COLO668 (cell line): ENCODE results near the gene FN1.

Experiments used
- DNase-seq: peaks from one replicate; lab custom pipeline; 2025; ENCODE audit not compliant: unreplicated experiment; lab: John Stamatoyannopoulos, UW

FN1 gene

DNA sequence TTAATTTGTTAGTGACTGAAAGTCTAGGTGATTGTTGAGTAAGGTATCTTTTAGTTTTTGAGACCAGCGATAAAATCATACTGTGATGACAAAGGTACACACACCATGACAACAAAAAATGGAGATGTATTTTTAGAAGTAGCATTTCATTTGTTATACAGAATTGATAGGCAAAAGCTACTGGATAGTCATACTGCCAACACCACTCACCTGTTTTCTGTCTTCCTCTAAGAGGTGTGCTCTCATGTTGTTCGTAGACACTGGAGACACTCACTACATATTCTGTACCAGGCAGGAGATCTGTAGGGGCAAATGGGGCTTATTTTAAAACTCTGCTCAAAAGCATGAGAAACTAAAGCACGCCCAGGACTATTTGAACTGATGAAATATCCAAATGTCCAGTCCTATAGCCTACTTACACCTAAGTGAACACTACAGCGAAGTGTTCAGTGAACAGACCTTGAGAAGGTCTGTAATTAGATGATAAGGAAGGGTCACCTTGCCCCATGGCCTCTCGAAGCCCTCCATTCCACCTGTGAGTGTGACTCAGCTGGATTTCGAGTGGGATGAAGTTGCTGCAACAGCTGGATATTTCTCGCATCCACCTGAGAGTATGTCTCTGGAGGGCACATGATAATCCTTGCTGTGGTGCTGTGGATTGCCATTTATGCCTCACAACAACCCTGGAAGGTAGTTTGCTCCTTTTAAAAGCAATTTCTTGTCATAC lies 47.7 kb downstream of the FN1 start:
- DNase-seq: no peak

DNA sequence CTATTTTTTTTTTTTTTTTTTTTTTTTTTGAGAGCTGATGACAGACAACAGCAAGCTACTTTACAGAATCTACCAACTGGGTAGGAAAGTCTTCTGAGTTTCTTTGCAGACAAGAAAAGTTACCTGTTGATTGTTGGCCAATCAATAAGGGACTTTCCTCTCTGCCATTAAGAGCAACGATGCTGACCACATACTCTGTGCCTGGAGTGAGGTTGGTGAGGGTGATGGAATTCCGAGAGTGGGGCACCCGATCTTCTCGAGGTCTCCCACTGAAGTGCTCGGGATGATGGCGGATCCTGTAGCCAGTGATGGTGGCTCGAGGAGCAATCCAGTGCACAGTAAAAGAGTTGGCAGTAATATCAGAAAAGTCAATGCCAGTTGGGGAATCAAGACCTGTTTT lies 49.3 kb downstream of the FN1 start:
- no peak for DNase-seq

DNA sequence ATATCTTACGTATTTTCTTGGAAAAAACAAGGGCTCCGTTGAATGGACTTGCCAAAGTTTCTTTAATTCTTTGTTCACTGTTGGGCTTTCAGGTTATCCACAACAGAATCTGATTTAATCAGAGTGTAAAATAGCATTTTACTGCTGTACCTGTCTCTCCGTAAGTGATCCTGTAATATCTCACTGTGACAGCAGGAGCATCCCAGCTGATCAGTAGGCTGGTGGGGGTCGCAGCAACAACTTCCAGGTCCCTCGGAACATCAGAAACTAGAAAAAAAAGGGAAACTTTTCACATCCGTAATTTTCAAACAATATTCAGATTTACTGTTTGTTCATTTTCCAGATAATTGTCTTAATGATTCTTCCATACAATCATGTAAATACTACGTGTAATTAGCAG lies 51.2 kb downstream of the FN1 start:
- no peak for DNase-seq

DNA sequence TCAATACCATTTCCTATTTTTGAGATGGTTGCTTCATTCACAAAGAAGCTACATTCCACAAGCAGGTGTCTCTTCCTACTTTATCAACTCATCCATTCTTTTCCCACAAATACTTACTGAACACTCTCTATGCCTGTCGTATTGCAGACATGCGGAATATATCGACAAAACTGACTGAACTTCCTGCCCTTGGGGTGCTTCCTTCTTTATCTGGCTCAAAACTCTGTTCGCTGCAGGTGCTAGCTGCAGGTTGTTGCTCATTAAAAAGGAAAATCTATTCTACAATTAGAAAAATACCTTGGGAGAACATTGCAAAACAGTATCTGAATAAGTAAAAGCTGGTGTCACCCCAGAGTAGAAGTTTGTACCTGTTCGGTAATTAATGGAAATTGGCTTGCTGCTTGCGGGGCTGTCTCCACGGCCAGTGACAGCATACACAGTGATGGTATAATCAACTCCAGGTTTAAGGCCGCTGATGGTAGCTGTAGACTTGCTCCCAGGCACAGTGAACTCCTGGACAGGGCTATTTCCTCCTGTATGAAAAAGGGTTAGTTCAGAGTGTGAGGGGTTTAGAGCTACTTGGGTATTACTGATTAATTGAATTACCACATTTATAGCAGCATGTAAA lies 52.1 kb downstream of the FN1 start:
- no peak for DNase-seq

DNA sequence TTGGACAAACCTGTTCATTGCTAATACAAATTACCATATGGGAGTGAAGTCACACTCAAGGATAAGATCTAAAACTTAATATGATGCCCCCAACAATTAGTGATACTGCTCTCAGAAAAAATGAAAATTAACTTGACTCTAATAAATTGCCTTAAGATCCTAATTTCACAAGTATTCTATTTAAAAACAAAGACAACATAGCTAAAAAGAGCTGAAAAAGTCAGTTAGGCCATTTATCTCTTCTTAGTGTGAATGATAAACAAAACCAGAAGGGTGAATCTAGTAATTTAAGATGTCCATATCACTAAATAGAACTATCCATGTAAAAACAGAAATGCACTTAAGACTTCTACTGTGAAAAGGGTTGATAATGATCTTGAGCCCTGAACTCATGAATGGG lies 53.4 kb downstream of the FN1 start:
- DNase-seq: no peak

DNA sequence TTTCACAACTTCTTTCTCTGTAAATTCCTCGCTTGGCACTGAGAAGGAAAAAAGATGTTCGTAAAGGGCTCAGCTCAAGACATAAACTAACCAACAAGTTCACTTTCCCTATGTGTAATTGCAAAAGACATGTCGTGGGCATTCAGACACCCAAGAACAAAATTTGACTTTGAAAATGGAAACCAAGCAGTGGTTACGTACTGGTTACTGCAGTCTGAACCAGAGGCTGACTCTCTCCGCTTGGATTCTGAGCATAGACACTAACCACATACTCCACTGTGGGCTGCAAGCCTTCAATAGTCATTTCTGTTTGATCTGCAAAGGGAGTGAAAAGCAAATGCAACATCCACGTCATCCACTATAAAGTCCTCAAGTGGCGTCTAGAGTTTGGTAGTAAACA lies 53.9 kb downstream of the FN1 start:
- no peak for DNase-seq

DNA sequence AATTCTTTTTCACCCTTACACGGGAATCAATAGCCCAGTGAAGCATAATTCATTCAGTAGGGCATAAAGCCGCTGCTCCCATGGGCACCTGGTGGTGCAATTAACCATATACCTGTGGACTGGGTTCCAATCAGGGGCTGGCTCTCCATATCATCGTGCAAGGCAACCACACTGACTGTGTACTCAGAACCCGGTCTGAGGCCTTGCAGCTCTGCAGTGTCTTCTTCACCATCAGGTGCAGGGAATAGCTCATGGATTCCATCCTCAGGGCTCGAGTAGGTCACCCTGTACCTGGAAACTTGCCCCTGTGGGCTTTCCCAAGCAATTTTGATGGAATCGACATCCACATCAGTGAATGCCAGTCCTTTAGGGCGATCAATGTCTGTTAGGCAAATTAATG lies 55.2 kb downstream of the FN1 start:
- no peak for DNase-seq

DNA sequence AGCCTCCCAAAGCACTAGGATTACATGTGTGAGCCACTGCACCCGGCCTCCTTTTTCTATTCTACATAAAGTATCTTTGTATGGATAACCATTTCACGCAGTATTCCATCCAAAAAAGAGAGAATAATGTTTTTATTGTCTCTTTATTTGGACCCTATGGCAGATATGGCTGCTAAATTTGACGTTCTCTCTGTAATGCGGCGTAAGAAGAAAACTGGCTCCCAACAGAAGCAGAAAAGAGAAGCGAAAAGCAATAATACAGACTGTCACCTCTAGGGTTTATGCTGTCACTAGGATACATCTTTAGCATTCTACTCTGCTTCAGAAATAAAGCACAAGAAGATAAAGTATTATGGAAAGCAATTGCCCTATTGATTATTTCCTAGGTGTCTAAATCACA lies 55.9 kb downstream of the FN1 start:
- DNase-seq: no peak

DNA sequence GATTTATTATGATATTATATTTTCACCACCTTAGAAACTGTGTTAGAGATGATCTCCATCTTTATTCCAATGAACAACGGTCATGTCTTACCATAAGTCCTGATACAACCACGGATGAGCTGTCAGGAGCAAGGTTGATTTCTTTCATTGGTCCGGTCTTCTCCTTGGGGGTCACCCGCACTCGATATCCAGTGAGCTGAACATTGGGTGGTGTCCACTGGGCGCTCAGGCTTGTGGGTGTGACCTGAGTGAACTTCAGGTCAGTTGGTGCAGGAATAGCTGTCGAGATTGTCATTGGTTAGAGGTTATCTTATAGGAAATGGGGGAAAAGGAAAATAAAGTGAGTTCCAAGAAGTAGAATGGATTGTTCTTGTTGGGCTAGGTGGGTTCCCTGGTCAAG lies 56.8 kb downstream of the FN1 start:
- DNase-seq: no peak

DNA sequence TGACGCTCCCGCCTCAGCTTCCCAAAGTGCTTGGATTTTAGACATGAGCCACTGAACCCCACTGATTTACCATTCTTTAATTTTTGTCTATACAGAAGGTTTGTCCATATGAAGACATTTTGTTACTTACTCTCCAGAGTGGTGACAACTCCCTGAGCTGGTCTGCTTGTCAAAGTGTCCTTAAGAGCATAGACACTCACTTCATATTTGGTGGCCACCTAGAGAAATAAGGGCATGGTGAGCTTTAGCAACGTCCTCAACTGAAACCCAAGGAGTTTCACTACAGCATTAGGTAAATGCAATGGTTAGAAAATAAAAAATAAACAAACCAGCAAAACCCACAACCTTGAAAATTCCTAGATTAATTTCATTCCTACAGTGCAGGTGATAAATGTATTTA lies 57.8 kb downstream of the FN1 start:
- DNase-seq: no peak

DNA sequence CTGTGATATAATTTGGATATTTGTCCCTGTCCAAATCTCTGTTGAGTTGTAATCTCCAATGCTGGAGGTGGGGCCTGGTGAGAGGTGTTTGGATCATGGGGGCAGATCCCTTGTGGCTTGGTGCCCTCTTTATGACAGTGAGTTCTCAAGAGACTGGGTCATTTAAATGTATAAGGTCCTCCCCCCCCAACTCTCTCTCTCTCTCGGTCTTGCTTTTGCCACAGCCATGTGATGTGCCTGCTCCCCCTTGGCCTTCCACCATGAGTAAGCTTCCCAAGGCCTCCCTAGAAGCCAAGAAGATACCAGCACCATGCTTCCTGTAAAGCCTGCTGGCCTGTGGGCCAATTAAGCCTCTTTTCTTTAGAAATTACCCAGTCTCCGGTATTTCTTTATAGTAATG lies 58.6 kb downstream of the FN1 start:
- no peak for DNase-seq

DNA sequence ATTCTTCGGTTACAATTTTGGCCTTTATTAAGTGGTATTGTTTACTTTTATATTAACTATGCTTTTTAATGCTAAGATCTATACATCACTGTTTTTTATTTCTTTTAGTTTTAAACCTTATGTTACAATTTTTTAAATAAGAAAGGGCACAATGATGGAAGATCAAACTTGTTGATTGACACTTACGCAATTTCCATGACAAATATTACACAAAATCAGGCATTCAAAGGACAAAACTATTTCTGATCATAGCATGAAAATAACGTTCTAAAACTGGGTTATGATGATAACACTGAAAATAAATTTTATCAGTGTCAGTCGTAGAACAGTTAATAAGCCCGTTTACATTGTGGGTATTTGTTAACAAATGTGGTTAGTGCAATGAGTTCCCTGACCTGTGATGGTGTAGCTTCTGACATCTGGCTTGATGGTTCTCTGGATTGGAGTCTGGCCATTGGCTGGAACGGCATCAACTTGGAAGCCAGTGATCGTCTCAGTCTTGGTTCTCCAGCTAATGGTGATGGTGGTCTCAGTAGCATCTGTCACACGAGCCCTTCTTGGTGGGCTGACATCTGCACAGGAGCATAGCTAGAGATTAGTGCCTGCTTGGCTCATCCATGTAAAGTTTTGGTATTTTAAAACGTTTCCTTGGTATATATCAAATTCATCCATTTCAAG lies 59.6 kb downstream of the FN1 start:
- DNase-seq: no peak

DNA sequence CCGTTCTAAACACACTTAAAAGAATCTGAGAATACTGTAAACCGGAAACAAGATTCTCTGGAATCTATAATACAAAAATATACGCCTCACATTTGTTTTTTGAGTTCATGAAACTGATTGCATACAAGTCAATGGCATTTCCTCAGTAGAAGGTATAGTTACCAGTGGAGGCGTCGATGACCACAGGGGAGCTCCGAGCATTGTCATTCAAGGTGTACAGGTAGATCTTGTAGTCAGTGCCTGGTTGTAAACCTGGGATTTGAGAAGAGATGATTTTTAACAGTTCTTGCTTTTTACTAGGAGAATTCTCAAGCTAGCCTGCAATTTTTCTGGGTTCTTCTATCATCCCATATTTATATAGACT lies 60.4 kb downstream of the FN1 start:
- DNase-seq: no peak

DNA sequence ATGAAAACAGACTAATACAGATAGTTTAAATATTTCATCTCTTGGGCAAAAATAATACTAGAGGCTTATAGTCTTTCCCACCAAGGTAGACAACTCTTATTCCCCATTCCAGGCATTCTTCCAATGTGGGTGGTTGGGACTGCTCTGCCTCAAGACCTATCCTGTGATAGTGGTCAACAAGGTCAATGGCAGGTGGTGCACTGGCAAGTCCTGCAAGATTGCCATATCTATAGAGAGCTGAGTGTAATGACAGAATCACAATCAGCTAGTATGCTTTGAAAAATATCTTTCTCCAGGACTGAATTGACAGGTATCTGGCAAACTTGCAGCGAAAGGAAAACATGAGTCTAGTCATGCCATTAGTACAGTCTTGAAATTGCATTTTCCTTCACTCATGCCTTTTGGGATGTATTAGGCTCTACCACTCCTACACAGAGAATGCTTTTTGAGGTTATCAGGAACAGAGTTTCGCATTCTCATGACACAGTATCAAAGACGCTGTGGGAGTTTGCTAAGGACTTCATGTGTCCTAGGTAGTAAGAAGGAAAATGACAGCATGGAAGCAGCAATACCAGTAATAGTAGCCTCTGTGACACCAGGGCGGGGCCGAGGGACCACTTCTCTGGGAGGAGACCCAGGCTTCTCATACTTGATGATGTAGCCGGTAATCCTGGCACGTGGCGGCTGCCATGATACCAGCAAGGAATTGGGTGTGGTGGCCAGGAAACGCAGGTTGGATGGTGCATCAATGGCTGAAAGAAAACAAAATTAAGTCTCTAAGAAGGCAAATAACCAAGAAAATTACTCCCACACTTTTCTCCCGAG lies 61.0 kb downstream of the FN1 start:
- DNase-seq: no peak

DNA sequence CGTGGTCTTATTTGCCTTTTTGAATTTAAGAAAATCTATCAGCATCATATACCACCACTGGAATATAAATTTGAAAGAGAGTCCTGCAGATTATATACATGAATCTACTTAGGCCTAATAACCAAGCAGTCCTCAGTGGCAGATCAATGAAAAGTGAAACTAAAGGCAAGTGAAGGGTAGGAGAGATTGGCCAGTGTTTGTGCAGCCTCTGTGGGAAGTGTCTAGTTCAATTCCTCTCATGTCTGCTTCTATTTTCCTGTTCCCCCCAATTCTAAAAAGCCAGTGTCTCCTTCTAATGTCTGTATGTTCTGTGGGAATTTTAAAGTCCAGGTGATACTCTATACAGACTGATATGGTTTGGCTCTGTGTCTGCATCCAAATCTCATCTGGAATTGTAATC lies 61.9 kb downstream of the FN1 start:
- no peak for DNase-seq

DNA sequence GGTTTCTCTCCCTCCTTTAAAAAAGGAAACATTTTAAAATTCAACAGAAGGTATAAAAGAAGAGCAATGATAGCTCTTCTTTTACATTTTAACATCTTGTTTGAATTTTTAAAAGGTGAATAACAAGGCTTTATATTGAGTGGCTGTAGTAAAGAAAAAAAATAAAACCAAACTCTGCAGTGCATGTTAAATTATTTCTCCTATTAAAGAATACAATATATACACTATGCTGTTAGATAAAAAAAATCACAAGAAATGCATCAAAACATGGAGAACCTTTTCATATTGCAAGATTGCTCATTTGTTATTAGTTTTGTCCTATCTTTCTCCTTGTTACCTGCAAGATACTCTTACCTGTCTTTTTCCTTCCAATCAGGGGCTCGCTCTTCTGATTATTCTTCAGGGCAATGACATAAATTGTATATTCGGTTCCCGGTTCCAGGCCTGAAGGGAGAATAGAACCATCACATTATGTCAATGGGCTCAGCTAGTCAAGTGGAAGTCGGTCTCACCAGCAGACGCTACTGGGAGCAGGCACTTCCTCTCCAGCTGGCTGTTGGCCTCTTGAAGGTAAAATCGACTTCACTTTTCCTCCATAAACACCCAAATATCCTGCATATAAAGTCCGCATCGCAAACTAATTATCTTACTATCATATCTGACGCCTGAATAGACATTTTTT lies 62.8 kb downstream of the FN1 start:
- no peak for DNase-seq

DNA sequence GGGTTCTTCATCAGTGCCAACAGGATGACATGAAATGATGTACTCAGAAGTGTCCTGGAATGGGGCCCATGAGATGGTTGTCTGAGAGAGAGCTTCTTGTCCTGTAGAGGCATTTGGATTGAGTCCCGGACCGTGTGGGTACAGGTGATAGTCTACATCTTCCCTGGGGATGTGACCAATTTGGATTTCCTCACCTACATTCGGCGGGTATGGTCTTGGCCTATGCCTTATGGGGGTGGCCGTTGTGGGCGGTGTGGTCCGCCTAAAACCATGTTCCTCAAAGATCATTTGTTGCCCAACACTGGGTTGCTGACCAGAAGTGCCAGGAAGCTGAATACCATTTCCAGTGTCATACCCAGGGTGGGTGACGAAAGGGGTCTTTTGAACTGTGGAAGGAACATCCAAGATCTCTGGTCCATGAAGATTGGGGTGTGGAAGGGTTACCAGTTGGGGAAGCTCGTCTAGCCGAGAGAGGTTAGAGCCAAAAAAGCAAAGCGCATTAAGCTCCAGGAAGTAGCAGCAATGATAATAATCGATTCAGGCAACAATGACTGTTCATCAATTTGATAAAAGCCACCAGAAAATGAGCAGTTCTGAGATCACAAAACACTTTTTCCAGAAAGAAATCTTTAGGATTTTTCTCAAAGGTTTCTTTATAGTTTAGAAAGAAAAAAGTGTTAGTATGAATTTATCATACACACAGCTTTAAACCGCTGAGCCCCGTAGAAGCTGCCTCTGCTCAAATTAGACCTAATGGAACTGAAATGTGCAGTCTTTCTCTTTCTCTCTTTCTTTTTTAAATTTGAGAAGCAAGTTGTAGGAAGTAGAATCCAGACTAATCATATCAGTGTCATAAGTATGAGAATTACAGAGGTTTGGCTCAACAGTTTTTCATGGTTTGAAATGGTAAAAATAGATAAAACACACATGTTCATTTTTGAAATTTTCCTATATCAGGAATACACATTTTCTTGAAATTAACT lies 63.7 kb downstream of the FN1 start:
- no peak for DNase-seq

DNA sequence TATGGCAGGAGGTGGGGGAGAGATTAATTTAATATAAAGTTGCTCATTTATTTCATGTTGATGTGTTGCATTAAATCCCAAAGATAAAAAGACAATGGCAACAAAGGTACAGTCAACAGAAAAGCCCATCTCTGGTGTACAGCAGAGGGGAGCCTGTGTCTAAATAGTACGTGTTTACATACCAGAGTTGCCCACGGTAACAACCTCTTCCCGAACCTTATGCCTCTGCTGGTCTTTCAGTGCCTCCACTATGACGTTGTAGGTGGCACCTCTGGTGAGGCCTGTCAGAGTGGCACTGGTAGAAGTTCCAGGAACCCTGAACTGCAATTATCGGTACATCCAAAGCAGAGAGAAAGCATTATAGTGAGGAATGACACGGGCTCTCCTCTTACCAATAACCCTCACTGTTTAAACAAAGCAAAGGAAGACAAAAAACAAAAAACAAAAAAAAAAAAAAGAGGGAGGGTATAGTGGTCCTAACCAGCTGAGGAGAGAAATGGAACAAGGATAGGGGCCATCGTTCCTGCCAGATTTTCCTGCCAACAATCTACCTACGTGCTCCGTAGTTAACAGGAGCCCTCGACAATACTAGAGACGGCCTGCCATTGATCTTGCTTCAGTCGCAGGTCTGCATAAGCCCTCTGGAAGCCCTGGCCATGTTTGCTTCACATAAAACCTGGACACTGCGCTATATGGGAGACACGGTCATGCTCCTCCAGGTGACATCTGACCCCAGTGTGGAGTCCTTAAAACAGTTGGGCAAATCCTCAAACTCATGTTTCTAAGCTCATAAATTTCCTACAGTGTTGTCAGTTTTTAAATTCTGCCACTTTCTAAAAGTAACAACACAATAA lies 65.5 kb downstream of the FN1 start:
- peak; percentile 8 for DNase-seq

DNA sequence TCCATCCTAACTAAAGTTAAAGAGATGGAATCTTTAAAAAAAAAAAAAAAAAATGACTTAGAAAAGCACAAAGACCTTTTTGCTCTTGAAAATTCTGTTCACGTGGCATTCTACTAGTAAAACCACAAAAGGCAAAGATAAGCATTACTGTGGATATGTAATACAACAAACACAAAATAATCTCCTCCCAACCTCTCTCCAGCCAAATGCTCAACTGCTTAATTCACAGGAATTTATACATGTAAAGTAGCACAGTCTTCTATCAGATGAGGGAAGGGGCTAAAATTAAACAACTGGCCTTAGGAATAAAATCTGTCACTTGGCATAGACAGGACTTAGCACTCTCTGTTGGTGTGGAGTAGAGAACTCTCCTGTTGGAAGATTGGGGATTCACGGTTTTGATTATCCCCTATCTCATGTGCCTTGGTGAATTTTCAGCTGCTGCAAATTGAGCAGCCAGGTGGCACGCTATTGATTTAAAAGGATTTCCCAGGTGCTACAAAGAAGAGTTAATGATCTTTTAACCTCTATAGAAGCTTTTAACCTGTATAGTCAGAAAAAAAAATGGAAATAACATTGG lies 66.6 kb downstream of the FN1 start:
- no peak for DNase-seq
